Uterus (tissue), 2 donors: Measurements from ENCODE around the gene ZDHHC9.

ENCODE experiments used
- POLR2A ChIP-seq, 2 donors: fragments of 450-650 bp; IDR thresholded peaks; one replicate each; pipeline ENCODE4 v1.6.1; 2016; ENCODE audit warnings: antibody characterized with exemption in 2 of 2, mild to moderate bottlenecking in 1 of 2, moderate library complexity in 1 of 2
- TF ChIP-seq, protein P1 (sequence below), 4 experiments: fragments of 200-600 bp in 2 of 4; fragments of 450-650 bp in 2 of 4; sonication (generic) in 2 of 4; IDR thresholded peaks; one replicate each; pipeline ENCODE4 v1.5.1; 2016 to 2019; ENCODE audit warnings: antibody characterized with exemption in 4 of 4, mild to moderate bottlenecking in 2 of 4, moderate library complexity in 1 of 4

DNA sequence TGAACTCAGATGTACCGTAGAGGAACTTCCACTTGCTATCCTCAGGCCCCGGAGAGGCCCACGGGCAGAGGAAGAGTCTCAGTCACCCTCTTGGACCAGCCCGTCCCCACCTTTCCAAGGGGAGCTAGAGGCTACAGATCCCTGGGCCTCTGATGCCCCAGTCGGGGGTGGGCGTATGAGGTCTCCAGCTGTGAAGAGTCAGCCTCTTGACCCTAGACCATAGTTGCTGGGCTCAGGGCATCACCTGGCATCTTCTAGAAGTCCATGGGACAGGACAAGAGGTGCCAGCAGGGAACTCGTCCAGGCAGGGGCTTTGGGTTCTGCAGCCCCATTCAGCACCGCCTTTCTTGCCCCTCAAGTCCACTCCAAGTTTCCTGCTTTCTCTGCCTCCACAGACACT, 52.4 kb downstream of the ZDHHC9 start:
- TF ChIP-seq, protein P1, sequence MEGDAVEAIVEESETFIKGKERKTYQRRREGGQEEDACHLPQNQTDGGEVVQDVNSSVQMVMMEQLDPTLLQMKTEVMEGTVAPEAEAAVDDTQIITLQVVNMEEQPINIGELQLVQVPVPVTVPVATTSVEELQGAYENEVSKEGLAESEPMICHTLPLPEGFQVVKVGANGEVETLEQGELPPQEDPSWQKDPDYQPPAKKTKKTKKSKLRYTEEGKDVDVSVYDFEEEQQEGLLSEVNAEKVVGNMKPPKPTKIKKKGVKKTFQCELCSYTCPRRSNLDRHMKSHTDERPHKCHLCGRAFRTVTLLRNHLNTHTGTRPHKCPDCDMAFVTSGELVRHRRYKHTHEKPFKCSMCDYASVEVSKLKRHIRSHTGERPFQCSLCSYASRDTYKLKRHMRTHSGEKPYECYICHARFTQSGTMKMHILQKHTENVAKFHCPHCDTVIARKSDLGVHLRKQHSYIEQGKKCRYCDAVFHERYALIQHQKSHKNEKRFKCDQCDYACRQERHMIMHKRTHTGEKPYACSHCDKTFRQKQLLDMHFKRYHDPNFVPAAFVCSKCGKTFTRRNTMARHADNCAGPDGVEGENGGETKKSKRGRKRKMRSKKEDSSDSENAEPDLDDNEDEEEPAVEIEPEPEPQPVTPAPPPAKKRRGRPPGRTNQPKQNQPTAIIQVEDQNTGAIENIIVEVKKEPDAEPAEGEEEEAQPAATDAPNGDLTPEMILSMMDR (IDR thresholded peaks at IDR 0.05) = no peak
- TF ChIP-seq POLR2A (IDR thresholded peaks at IDR 0.05) = no peak
